ENCODE data around the gene EEF1A2.
"Not testable (repeated sequence)": the region's sequence is repeated elsewhere in the genome, so short reads cannot be mapped to it uniquely, and the experiment has no call there.

The EEF1A2 gene

GRCh38 chr20:63520504-63520933, 21.6 kb upstream of the EEF1A2 start, which contains the start of gene PPDPF:
TSS of gene PPDPF (plus strand) at chr20:63520765. CDS start at chr20:63521309, 544 bp downstream.
- H3K4me3 ChIP-seq (ENCODE audit: low read depth, low read length), result peak within 1 kb of the TSS; percentile 74
- DNase-seq (ENCODE audit: low read depth), result peak; percentile 91
- no peak for TF ChIP-seq CTCF (IDR thresholded peaks at IDR 0.05; ENCODE audit: insufficient read depth, low read depth, low read length, missing control alignments)

GRCh38 chr20:63519668-63520503, 21.0 kb upstream of the EEF1A2 start:
- peak overlapping the region; percentile 56 for H3K4me3 ChIP-seq (ENCODE audit: low read depth, low read length)
- peak; percentile 65 for DNase-seq (ENCODE audit: low read depth)
- TF ChIP-seq CTCF (IDR thresholded peaks at IDR 0.05; ENCODE audit: insufficient read depth, low read depth, low read length, missing control alignments), result peak; percentile 17

GRCh38 chr20:63518946-63519667, 20.2 kb upstream of the EEF1A2 start:
- no peak for TF ChIP-seq CTCF (IDR thresholded peaks at IDR 0.05; ENCODE audit: insufficient read depth, low read depth, low read length, missing control alignments)
- peak overlapping the region; percentile 56 for H3K4me3 ChIP-seq (ENCODE audit: low read depth, low read length)
- DNase-seq (ENCODE audit: low read depth), result peak; percentile 1

- no peak overlapping the region for H3K4me3 ChIP-seq (ENCODE audit: low read depth, low read length)
- no peak for DNase-seq (ENCODE audit: low read depth)
- TF ChIP-seq CTCF (IDR thresholded peaks at IDR 0.05; ENCODE audit: insufficient read depth, low read depth, low read length, missing control alignments), result no peak
These were observed 19.5 kb upstream of the EEF1A2 start for GRCh38 chr20:63518351-63518861.

GRCh38 chr20:63517376-63518309, 18.8 kb upstream of the EEF1A2 start:
- H3K4me3 ChIP-seq (ENCODE audit: low read depth, low read length), result no peak overlapping the region
- no peak for TF ChIP-seq CTCF (IDR thresholded peaks at IDR 0.05; ENCODE audit: insufficient read depth, low read depth, low read length, missing control alignments)
- no peak for DNase-seq (ENCODE audit: low read depth)

- DNase-seq (ENCODE audit: low read depth), result peak; percentile 38
These were observed 15.6 kb upstream of the EEF1A2 start for GRCh38 chr20:63514520-63514919.

More at GRCh38 chr20:63514520-63514919, 15.6 kb upstream of the EEF1A2 start:
- H3K4me3 ChIP-seq (ENCODE audit: low read depth, low read length), result not testable (repeated sequence)
